ENCODE data around the gene THSD4.

Gene THSD4

GRCh38 chr15:71752128-71752527, 636.9 kb downstream of the THSD4 start:
- DNase-seq (ENCODE audit: low read depth in 2 of 2), result no peak

- DNase-seq (ENCODE audit: low read depth in 2 of 2), result no peak
These were observed 637.5 kb downstream of the THSD4 start for GRCh38 chr15:71752604-71753289.

- DNase-seq (ENCODE audit: low read depth in 2 of 2), result no peak
These were observed 638.1 kb downstream of the THSD4 start for GRCh38 chr15:71753346-71753745.

- DNase-seq (ENCODE audit: low read depth in 2 of 2), result no peak
These were observed 639.4 kb downstream of the THSD4 start for GRCh38 chr15:71754660-71755059.

- DNase-seq (ENCODE audit: low read depth in 2 of 2), result no peak
These were observed 640.1 kb downstream of the THSD4 start for GRCh38 chr15:71755092-71755970.

GRCh38 chr15:71756599-71757352, 641.5 kb downstream of the THSD4 start:
- no peak for DNase-seq (ENCODE audit: low read depth in 2 of 2)

GRCh38 chr15:71757741-71758530, 642.7 kb downstream of the THSD4 start:
- DNase-seq (ENCODE audit: low read depth in 2 of 2), result no peak

- DNase-seq (ENCODE audit: low read depth in 2 of 2), result no peak
These were observed 643.4 kb downstream of the THSD4 start for GRCh38 chr15:71758711-71759110.

- DNase-seq (ENCODE audit: low read depth in 2 of 2), result no peak
These were observed 645.6 kb downstream of the THSD4 start for GRCh38 chr15:71760852-71761251.

GRCh38 chr15:71761649-71762048, 646.4 kb downstream of the THSD4 start:
- DNase-seq (ENCODE audit: low read depth in 2 of 2), result no peak

GRCh38 chr15:71768184-71768583, 652.9 kb downstream of the THSD4 start:
- no peak for DNase-seq (ENCODE audit: low read depth in 2 of 2)

- no peak for DNase-seq (ENCODE audit: low read depth in 2 of 2)
These were observed 658.1 kb downstream of the THSD4 start for GRCh38 chr15:71773206-71773859.

- DNase-seq (ENCODE audit: low read depth in 2 of 2), result no peak
These were observed 660.6 kb downstream of the THSD4 start for GRCh38 chr15:71775856-71776255.

- no peak for DNase-seq (ENCODE audit: low read depth in 2 of 2)
These were observed 661.0 kb downstream of the THSD4 start for GRCh38 chr15:71776304-71776703.

GRCh38 chr15:71777216-71777943, 662.1 kb downstream of the THSD4 start:
- no peak for DNase-seq (ENCODE audit: low read depth in 2 of 2)

GRCh38 chr15:71779073-71779797, 664.0 kb downstream of the THSD4 start:
- no peak for DNase-seq (ENCODE audit: low read depth in 2 of 2)

- DNase-seq (ENCODE audit: low read depth in 2 of 2), result peak in 1 of 2 experiments; percentile 4
These were observed 665.1 kb downstream of the THSD4 start for GRCh38 chr15:71780115-71780976.

GRCh38 chr15:71781179-71781964, 666.1 kb downstream of the THSD4 start:
- no peak for DNase-seq (ENCODE audit: low read depth in 2 of 2)
